CD14-positive monocyte (primary cell): ENCODE results near the gene SPATA16. TPM values are rescaled to one million over a fixed set of nuclear protein-coding genes. Genes with fewer than 3 reads are reported as not detected.

Source experiments
- DNase-seq, 3 donors: peaks; one replicate each; pipeline ENCODE4 v3.0.0-alpha.2; 2011 to 2022
- H2AFZ ChIP-seq: 2 replicates; pipeline ENCODE4 v1.6.0; 2012; ENCODE audit warnings: mild to moderate bottlenecking, low read depth, low read length, inconsistent platforms; ENCODE audit not compliant: insufficient read depth, poor library complexity, severe bottlenecking
- H3K27ac ChIP-seq, 2 donors: 1 replicate in 1 of 2; 2 replicates in 1 of 2; pipeline ENCODE4 v1.5.1; 2012 to 2013; ENCODE audit warnings: low read length in 2 of 2, control low read depth in 1 of 2, inconsistent platforms in 1 of 2, low read depth in 1 of 2, mild to moderate bottlenecking in 1 of 2
- H3K27me3 ChIP-seq, 2 donors: one replicate each; pipeline versions ENCODE4 v1.6.0 to v1.6.1; 2011 to 2013; ENCODE audit warnings: low read length in 2 of 2; ENCODE audit not compliant: control insufficient read depth in 2 of 2, insufficient read depth in 2 of 2
- H3K36me3 ChIP-seq, 2 donors: replicated peaks in 1 of 2; 1 replicate in 1 of 2; 2 replicates in 1 of 2; pipeline versions ENCODE4 v1.5.1 to v1.6.1; 2012 to 2013; ENCODE audit warnings: low read length in 2 of 2, control low read depth in 1 of 2, inconsistent platforms in 1 of 2, mild to moderate bottlenecking in 1 of 2; ENCODE audit not compliant: insufficient read depth in 2 of 2, control insufficient read depth in 1 of 2
- H3K4me1 ChIP-seq, 2 donors: 1 replicate in 1 of 2; 2 replicates in 1 of 2; pipeline versions ENCODE4 v1.5.1 to v1.6.1; 2012 to 2013; ENCODE audit warnings: low read length in 2 of 2, control low read depth in 1 of 2, inconsistent platforms in 1 of 2, mild to moderate bottlenecking in 1 of 2, moderate library complexity in 1 of 2; ENCODE audit not compliant: insufficient read depth in 2 of 2, control insufficient read depth in 1 of 2
- H3K4me2 ChIP-seq: replicated peaks from 2 replicates; pipeline ENCODE3; 2012; ENCODE audit warnings: low read length, moderate library complexity, mild to moderate bottlenecking; ENCODE audit not compliant: poor library complexity, severe bottlenecking; ENCODE audit errors: extremely low read depth
- H3K4me3 ChIP-seq, 3 experiments: fragments of 200-600 bp in 1 of 3; sonication (generic) in 1 of 3; replicated peaks in 1 of 3; 1 replicate in 2 of 3; 2 replicates in 1 of 3; pipeline ENCODE4 v1.5.1; 2011 to 2013; ENCODE audit warnings: low read length in 3 of 3, mild to moderate bottlenecking in 3 of 3, control low read depth in 2 of 3, low read depth in 2 of 3, inconsistent platforms in 1 of 3, moderate library complexity in 1 of 3
- H3K79me2 ChIP-seq: 2 replicates; pipeline ENCODE4 v1.6.0; 2012; ENCODE audit warnings: mild to moderate bottlenecking, control low read depth, inconsistent platforms, low read length, moderate library complexity; ENCODE audit not compliant: insufficient read depth
- H3K9ac ChIP-seq: 2 replicates; pipeline ENCODE4 v1.6.0; 2017; ENCODE audit warnings: low read length, mild to moderate bottlenecking; ENCODE audit not compliant: insufficient read depth, poor library complexity, severe bottlenecking
- H3K9me3 ChIP-seq, 2 donors: replicated peaks in 1 of 2; 1 replicate in 1 of 2; 2 replicates in 1 of 2; pipeline versions ENCODE4 v1.5.1 to v1.6.1; 2012 to 2013; ENCODE audit warnings: low read length in 2 of 2, control low read depth in 1 of 2; ENCODE audit not compliant: control insufficient read depth in 1 of 2, insufficient read depth in 1 of 2
- H4K20me1 ChIP-seq: 2 replicates; pipeline ENCODE4 v1.6.0; 2012; ENCODE audit warnings: mild to moderate bottlenecking, low read length, control low read depth, moderate library complexity; ENCODE audit not compliant: insufficient read depth
- H3K27ac Mint-ChIP-seq, 7 donors: one replicate each; pipeline ENCODE4 v1.8.0; 2020; ENCODE audit warnings: mild to moderate bottlenecking in 7 of 7, mixed read lengths in 7 of 7, moderate library complexity in 6 of 7, inconsistent platforms in 2 of 7
- H3K27me3 Mint-ChIP-seq, 3 donors: one replicate each; pipeline ENCODE4 v1.8.0; 2021 to 2022; ENCODE audit warnings: low read depth in 3 of 3, mild to moderate bottlenecking in 3 of 3, mixed read lengths in 3 of 3, moderate library complexity in 3 of 3, inconsistent platforms in 1 of 3
- H3K36me3 Mint-ChIP-seq, 2 donors: one replicate each; pipeline ENCODE4 v1.8.0; 2020; ENCODE audit warnings: mixed read lengths in 2 of 2, inconsistent platforms in 1 of 2, mild to moderate bottlenecking in 1 of 2
- H3K4me1 Mint-ChIP-seq: one replicate; pipeline ENCODE4 v1.8.0; 2020; ENCODE audit warnings: mild to moderate bottlenecking, mixed read lengths
- H3K4me3 Mint-ChIP-seq, 2 donors: one replicate each; pipeline ENCODE4 v1.8.0; 2020; ENCODE audit warnings: mild to moderate bottlenecking in 2 of 2, mixed read lengths in 2 of 2, moderate library complexity in 1 of 2
- H3K9me3 Mint-ChIP-seq, 7 donors: one replicate each; pipeline ENCODE4 v1.8.0; 2020 to 2022; ENCODE audit warnings: mixed read lengths in 7 of 7, mild to moderate bottlenecking in 6 of 7, moderate library complexity in 6 of 7, inconsistent platforms in 2 of 7
- WGBS: methylation state at CpG from one replicate; pipeline ENCODE4 v1.1.5; 2013; ENCODE audit warnings: missing lambda C conversion rate; ENCODE audit not compliant: insufficient coverage; 5-methylcytosine and 5-hydroxymethylcytosine counted together
- intact Hi-C, 2 donors: fragments of 100-400 bp; cut with micrococcal nuclease; formaldehyde crosslinking; loops; one replicate each; pipeline versions ENCODE4 v1.15.0 to v1.15.1; 2023
- polyA plus RNA-seq, 3 donors: library from polyadenylated mRNA; depleted of rRNA in 1 of 3; unstranded in 2 of 3; stranded (reverse) in 1 of 3; fragments of 300-500 nt in 2 of 3; fragments of >200 nt in 1 of 3; fragmentation: Illumina TruSeq in 2 of 3; gene quantifications; 1 replicate in 2 of 3; 2 replicates in 1 of 3; pipeline ENCODE4 v1.2.3, GENCODE V29; 2012 to 2021
- TF ChIP-seq, protein P1 (sequence below): fragments of 200-600 bp; IDR thresholded peaks from one replicate; pipeline ENCODE4 v1.8.0; 2022; ENCODE audit warnings: antibody characterized with exemption, mild to moderate bottlenecking

Gene SPATA16
- polyA plus RNA-seq, 3 donors: not detected

DNA sequence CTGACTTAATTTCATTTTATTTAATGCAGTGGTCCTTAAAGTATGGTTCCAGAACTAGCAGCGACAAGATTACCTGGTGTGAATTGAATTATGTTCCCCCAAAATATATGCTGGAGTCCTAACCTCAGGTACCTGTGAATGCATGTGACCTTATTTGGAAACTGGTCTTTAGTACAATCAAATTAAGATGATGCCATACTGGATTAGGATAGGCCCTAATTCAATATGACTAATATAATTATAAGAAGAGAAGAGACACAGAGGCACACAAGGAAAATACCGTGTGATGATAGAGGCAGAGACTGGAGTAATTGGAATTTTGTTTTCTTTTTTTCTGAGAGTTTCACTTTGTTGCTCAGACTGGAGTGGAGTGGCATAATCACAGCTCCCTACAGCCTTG, 12.6 kb upstream of the SPATA16 start:
- no peak overlapping the region for H2AFZ ChIP-seq
- no CpG with 5 or more reads among the region's 2 CpGs for WGBS
- H3K4me3 ChIP-seq: no peak overlapping the region
- H3K79me2 ChIP-seq: no peaks in the 10 kb centered on the region
- no peak for DNase-seq
- no peaks in the 10 kb centered on the region for H3K4me1 ChIP-seq
- no peak overlapping the region for H3K27ac ChIP-seq
- Mint-ChIP-seq H3K4me1 (no peaks in the 10 kb centered on the region), H3K27me3 (peaks cover 0 to 1% (median 0%) of the 10 kb centered on the region in 3 donors), H3K4me3 (no peak overlapping the region), H3K9me3 (peaks cover 0 to 4% (median 0%) of the 10 kb centered on the region in 7 donors), H3K27ac (no peak overlapping the region), H3K36me3 (no peaks in the 10 kb centered on the region)
- no peak overlapping the region for H3K9ac ChIP-seq
- no peak overlapping the region for H3K4me2 ChIP-seq
- no peaks in the 10 kb centered on the region for H4K20me1 ChIP-seq
- TF ChIP-seq, protein P1, sequence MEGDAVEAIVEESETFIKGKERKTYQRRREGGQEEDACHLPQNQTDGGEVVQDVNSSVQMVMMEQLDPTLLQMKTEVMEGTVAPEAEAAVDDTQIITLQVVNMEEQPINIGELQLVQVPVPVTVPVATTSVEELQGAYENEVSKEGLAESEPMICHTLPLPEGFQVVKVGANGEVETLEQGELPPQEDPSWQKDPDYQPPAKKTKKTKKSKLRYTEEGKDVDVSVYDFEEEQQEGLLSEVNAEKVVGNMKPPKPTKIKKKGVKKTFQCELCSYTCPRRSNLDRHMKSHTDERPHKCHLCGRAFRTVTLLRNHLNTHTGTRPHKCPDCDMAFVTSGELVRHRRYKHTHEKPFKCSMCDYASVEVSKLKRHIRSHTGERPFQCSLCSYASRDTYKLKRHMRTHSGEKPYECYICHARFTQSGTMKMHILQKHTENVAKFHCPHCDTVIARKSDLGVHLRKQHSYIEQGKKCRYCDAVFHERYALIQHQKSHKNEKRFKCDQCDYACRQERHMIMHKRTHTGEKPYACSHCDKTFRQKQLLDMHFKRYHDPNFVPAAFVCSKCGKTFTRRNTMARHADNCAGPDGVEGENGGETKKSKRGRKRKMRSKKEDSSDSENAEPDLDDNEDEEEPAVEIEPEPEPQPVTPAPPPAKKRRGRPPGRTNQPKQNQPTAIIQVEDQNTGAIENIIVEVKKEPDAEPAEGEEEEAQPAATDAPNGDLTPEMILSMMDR: no peak
- H3K9me3 ChIP-seq: no peaks in the 10 kb centered on the region
- no peaks in the 10 kb centered on the region for H3K36me3 ChIP-seq
- intact Hi-C loops: no loop called here
- H3K27me3 ChIP-seq: no peaks in the 10 kb centered on the region

- Mint-ChIP-seq H3K9me3 (peaks cover 0 to 5% (median 2%) of the 10 kb centered on the region in 7 donors), H3K4me1 (no peaks in the 10 kb centered on the region), H3K36me3 (no peaks in the 10 kb centered on the region), H3K4me3 (no peak overlapping the region), H3K27ac (no peak overlapping the region), H3K27me3 (no peaks in the 10 kb centered on the region)
- H3K36me3 ChIP-seq: no peaks in the 10 kb centered on the region
- 100% methylated on average over 2 of the region's 2 CpGs for WGBS
- H3K4me2 ChIP-seq: no peak overlapping the region
- intact Hi-C loops: no loop called here
- no peak overlapping the region for H3K9ac ChIP-seq
- no peak overlapping the region for H3K27ac ChIP-seq
- TF ChIP-seq, protein P1: no peak
- H2AFZ ChIP-seq: no peak overlapping the region
- no peak overlapping the region for H3K4me3 ChIP-seq
- H3K9me3 ChIP-seq: no peaks in the 10 kb centered on the region
- H3K79me2 ChIP-seq: no peaks in the 10 kb centered on the region
- H3K4me1 ChIP-seq: no peaks in the 10 kb centered on the region
- no peaks in the 10 kb centered on the region for H4K20me1 ChIP-seq
- DNase-seq: no peak
- no peaks in the 10 kb centered on the region for H3K27me3 ChIP-seq
Measured at GRCh38 chr3:173139420-173139819, 1.6 kb downstream of the SPATA16 start.
